ENCODE measurements around the gene CNOT3. TPM values are rescaled to one million over a fixed set of nuclear protein-coding genes. Genes with fewer than 3 reads are reported as not detected.

CNOT3 gene
- polyA plus RNA-seq, 4 donors, result 58.9 to 75.7 (median 74.0) TPM

DNA sequence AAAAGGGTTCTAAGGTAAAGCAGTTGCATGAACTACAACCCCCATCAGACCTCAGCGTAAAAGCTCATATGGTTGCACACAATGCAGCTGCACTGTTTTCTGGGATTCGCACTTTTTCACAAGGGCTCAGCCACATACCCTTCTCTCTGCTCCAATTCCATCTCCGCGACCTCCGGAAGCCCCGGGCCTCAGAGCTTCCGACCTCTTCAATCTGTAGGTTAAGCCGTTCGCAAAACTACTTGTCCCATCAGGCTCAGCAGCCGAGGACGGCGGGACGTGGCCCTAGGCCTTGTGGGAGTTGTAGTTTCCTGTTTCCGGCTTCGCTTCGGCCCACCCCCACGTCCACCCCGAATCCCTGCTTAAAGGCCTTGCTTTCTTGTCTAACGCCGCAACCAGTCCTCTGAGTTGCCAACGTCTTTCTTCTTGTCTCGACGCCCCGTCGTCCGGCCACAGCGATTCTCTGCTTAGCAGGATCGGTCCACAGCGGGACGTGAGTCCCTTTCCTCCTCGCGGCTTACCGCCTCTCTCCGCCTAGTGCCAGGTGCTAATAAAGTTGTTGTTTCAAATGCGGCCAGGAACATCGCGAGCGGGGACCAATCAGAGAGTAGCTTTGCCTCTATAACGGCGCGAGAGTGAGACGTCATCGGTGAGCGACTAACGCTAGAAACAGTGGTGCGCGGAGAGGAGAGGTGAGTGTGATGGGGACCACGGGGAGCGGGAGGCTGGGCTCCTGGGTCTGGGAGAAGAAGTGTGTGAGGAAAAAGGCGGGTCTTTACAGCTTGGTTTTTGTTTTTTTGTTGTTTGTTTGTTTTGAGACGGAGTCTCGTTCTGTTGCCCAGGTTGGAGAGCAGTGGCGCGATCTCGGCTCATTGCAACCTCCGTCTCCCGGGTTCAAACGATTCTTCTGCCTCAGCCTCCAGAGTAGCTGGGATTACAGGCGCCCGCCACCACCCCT lies 22.2 kb upstream of the CNOT3 start, which contains the start of the genes PRPF31 and TFPT:
TSS of gene PRPF31 (plus strand) at position 646 of the 955 bp plus-strand sequence. CDS start 2,525 bp downstream, outside the sequence.
TSS of gene TFPT (minus strand) at position 549 of the 955 bp plus-strand sequence. CDS start at position 161, 388 bp downstream.
- peak; percentile 97 to 99 (median 98) for DNase-seq (ENCODE audit: low read depth in 4 of 4, low spot score in 3 of 4)

DNA sequence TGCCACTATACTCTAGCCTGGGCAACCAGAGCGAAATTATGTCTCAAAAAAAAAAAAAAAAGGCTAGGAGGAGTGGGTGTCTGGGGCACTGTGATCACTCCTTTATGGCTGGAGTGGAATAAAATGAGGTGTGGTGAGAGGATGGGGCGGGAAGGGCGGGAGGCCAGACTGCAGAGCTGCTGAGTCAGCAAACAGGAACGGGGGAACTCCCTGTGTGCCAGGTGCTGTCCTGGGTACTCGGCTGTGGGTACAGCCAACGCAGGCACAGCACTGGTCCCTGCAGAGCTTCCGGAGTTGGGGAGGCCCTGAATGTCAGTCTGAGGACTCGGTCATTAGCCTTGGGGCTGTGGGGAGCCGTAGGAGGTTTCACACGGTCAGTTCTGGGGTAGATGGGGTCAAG lies 16.3 kb upstream of the CNOT3 start:
- DNase-seq (ENCODE audit: low read depth in 4 of 4, low spot score in 3 of 4), result no peak

GRCh38 chr19:54123682-54124081 lies 13.9 kb upstream of the CNOT3 start:
- no peak for DNase-seq (ENCODE audit: low read depth in 4 of 4, low spot score in 3 of 4)

GRCh38 chr19:54124393-54124792 lies 13.2 kb upstream of the CNOT3 start:
- DNase-seq (ENCODE audit: low read depth in 4 of 4, low spot score in 3 of 4), result no peak

- no peak for DNase-seq (ENCODE audit: low read depth in 4 of 4, low spot score in 3 of 4)
These were observed 11.8 kb upstream of the CNOT3 start for GRCh38 chr19:54125713-54126112.

DNA sequence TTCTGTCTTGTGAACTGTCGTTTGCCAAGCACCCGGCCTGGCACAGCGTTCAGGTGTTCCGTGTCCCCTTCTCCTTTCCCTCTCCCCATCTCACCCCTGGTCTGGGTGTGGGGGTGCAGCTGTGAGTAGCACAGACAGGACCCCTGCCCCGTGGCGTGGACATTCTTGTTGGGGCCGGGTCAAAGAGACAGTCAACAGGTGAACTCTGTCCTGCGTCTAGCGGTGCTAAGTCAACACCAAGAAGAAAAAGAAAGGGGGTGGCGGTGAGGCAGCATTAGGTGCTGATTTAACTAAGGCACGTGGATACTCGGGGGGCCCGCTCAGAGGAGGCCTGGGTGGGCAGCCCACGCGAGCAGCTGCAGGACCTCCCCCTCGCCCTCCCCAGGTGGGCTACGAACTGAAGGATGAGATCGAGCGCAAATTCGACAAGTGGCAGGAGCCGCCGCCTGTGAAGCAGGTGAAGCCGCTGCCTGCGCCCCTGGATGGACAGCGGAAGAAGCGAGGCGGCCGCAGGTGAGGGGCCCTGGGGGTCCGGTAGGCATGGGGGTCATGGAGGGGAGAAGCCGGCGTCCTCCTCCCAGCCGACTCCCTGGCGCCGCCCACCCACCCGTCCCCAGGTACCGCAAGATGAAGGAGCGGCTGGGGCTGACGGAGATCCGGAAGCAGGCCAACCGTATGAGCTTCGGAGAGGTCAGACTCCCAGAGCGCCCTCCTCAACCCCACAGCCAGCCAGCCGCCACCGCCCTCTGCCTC lies 9.7 kb upstream of the CNOT3 start:
- no peak for DNase-seq (ENCODE audit: low read depth in 4 of 4, low spot score in 3 of 4)

- no peak for DNase-seq (ENCODE audit: low read depth in 4 of 4, low spot score in 3 of 4)
These were observed 9.2 kb upstream of the CNOT3 start for GRCh38 chr19:54128441-54128725.

DNA sequence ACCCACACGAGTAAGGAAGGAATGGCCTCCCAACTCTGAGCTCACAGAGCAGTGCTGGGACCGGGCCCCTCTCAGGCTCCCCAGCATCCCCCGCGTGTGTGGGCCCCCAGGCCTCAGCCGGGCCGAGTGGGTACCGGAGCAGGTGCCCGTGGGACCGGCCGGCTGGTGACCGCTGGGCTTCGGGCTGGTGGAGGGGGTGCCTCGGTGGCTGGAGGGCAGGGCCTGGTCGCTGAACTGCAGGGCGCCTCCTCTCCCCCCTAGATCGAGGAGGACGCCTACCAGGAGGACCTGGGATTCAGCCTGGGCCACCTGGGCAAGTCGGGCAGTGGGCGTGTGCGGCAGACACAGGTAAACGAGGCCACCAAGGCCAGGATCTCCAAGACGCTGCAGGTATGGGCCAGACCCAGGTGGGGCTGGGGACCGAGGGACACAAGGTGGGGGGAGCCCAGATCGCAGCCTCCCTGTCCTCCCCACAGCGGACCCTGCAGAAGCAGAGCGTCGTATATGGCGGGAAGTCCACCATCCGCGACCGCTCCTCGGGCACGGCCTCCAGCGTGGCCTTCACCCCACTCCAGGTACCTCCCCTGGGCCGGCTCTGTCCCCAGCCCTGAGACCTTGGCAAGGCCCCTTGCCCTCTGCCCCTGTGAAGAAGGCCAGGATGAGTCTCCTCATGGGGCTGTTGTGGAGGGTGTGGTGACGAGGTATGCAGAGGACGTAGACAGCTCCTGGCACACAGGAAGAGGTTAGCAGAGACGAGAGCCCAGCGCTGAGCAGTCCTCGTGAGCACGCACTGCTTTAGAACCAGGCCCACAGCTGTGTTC lies 8.6 kb upstream of the CNOT3 start:
- no peak for DNase-seq (ENCODE audit: low read depth in 4 of 4, low spot score in 3 of 4)

- no peak for DNase-seq (ENCODE audit: low read depth in 4 of 4, low spot score in 3 of 4)
These were observed 8.0 kb upstream of the CNOT3 start for GRCh38 chr19:54129617-54129996.

- no peak for DNase-seq (ENCODE audit: low read depth in 4 of 4, low spot score in 3 of 4)
These were observed 4.1 kb upstream of the CNOT3 start for GRCh38 chr19:54133312-54133956.

GRCh38 chr19:54133957-54134590 lies 3.5 kb upstream of the CNOT3 start:
- DNase-seq (ENCODE audit: low read depth in 4 of 4, low spot score in 3 of 4), result no peak

- no peak for DNase-seq (ENCODE audit: low read depth in 4 of 4, low spot score in 3 of 4)
These were observed 1.3 kb upstream of the CNOT3 start for GRCh38 chr19:54136086-54136863.

GRCh38 chr19:54136864-54137698 lies 481 bp upstream of the CNOT3 start:
- DNase-seq (ENCODE audit: low read depth in 4 of 4, low spot score in 3 of 4), result peak; percentile 100

GRCh38 chr19:54138489-54139256 lies 1.1 kb downstream of the CNOT3 start:
- no peak for DNase-seq (ENCODE audit: low read depth in 4 of 4, low spot score in 3 of 4)

- DNase-seq (ENCODE audit: low read depth in 4 of 4, low spot score in 3 of 4), result no peak
These were observed 3.8 kb downstream of the CNOT3 start for GRCh38 chr19:54141356-54141755.

- no peak for DNase-seq (ENCODE audit: low read depth in 4 of 4, low spot score in 3 of 4)
These were observed 4.7 kb downstream of the CNOT3 start for GRCh38 chr19:54142166-54142780.
